Measurements from ENCODE around the gene UQCRHL.
"Not testable (repeated sequence)": the region's sequence is repeated elsewhere in the genome, so short reads cannot be mapped to it uniquely, and the experiment has no call there.

Gene UQCRHL

GRCh38 chr1:15847100-15847892 is 39.8 kb upstream of the UQCRHL start, which contains the start of gene SPEN:
TSS of gene SPEN (plus strand) at chr1:15847707. CDS start at chr1:15848068, 361 bp downstream.
- H3K9me3 Mint-ChIP-seq = no peaks in the 10 kb centered on the region
- no peak for TF ChIP-seq CTCF (IDR thresholded peaks at IDR 0.05)
- no peaks in the 10 kb centered on the region for H3K36me3 Mint-ChIP-seq (ENCODE audit: low read depth)
- peaks cover 40% of the 10 kb centered on the region for H3K4me1 Mint-ChIP-seq
- peak within 1 kb of the TSS; percentile 100 for H3K27ac Mint-ChIP-seq
- H3K4me3 Mint-ChIP-seq = peak within 1 kb of the TSS; percentile 92
- H3K27me3 Mint-ChIP-seq (ENCODE audit: low read depth, poor library complexity) = no peaks in the 10 kb centered on the region
- DNase-seq = peak; percentile 98

- not testable (repeated sequence) for H3K27me3 Mint-ChIP-seq (ENCODE audit: low read depth, poor library complexity); H3K27ac Mint-ChIP-seq; DNase-seq; H3K9me3 Mint-ChIP-seq; H3K36me3 Mint-ChIP-seq (ENCODE audit: low read depth)
- peaks cover 29% of the 10 kb centered on the region for H3K4me1 Mint-ChIP-seq
- peak overlapping the region; percentile 91 for H3K4me3 Mint-ChIP-seq
Measured at GRCh38 chr1:15846056-15846455, 38.6 kb upstream of the UQCRHL start.

- DNase-seq = no peak
- H3K4me1 Mint-ChIP-seq = peaks cover 14% of the 10 kb centered on the region
- H3K27ac Mint-ChIP-seq = no peak overlapping the region
- H3K36me3 Mint-ChIP-seq (ENCODE audit: low read depth) = no peaks in the 10 kb centered on the region
- no peak overlapping the region for H3K4me3 Mint-ChIP-seq
- no peaks in the 10 kb centered on the region for H3K27me3 Mint-ChIP-seq (ENCODE audit: low read depth, poor library complexity)
- no peak for TF ChIP-seq CTCF (IDR thresholded peaks at IDR 0.05)
- H3K9me3 Mint-ChIP-seq = no peaks in the 10 kb centered on the region
Measured at GRCh38 chr1:15843826-15844572, 36.5 kb upstream of the UQCRHL start.

- no peak overlapping the region for H3K4me3 Mint-ChIP-seq
- peaks cover 6% of the 10 kb centered on the region for H3K36me3 Mint-ChIP-seq (ENCODE audit: low read depth)
- H3K4me1 Mint-ChIP-seq = peaks cover 14% of the 10 kb centered on the region
Measured at GRCh38 chr1:15838721-15839120, 31.3 kb upstream of the UQCRHL start.

GRCh38 chr1:15837931-15838330 is 30.5 kb upstream of the UQCRHL start:
- H3K27ac Mint-ChIP-seq = no peak overlapping the region

More at GRCh38 chr1:15838721-15839120, 31.3 kb upstream of the UQCRHL start:
- DNase-seq = no peak
- Mint-ChIP-seq H3K27ac (no peak overlapping the region), H3K9me3 (peaks cover 10% of the 10 kb centered on the region), H3K27me3 (ENCODE audit: low read depth, poor library complexity) (peaks cover 4% of the 10 kb centered on the region)
- no peak for TF ChIP-seq CTCF (IDR thresholded peaks at IDR 0.05)

More at GRCh38 chr1:15837931-15838330, 30.5 kb upstream of the UQCRHL start:
- peaks cover 17% of the 10 kb centered on the region for H3K4me1 Mint-ChIP-seq
- peaks cover 4% of the 10 kb centered on the region for H3K27me3 Mint-ChIP-seq (ENCODE audit: low read depth, poor library complexity)
- H3K4me3 Mint-ChIP-seq = no peak overlapping the region
- H3K9me3 Mint-ChIP-seq = peaks cover 14% of the 10 kb centered on the region
- TF ChIP-seq CTCF (IDR thresholded peaks at IDR 0.05) = no peak
- DNase-seq = no peak
- peaks cover 11% of the 10 kb centered on the region for H3K36me3 Mint-ChIP-seq (ENCODE audit: low read depth)
